Measurements from ENCODE around the gene SEC16A.

DNA sequence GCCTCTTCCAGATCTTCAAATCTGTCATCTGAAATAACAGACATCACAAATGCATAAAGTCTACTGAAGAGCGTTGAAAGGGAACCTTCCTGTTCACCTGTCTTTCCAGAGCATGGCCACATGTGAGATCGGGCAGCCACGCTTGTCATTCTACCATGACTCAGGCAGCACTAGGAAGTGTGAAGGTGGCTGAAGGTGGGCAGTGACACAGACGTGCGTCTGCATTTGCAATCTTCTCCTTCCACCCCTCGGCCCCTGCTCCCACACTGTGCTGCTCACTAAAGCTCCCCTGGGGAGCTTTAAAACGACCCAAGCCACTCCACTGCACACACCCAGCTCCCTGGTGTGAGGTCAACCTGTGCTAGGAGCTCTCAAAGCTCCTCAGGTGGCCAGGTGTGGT is 74.9 kb downstream of the SEC16A start:
- TF ChIP-seq, protein P1, sequence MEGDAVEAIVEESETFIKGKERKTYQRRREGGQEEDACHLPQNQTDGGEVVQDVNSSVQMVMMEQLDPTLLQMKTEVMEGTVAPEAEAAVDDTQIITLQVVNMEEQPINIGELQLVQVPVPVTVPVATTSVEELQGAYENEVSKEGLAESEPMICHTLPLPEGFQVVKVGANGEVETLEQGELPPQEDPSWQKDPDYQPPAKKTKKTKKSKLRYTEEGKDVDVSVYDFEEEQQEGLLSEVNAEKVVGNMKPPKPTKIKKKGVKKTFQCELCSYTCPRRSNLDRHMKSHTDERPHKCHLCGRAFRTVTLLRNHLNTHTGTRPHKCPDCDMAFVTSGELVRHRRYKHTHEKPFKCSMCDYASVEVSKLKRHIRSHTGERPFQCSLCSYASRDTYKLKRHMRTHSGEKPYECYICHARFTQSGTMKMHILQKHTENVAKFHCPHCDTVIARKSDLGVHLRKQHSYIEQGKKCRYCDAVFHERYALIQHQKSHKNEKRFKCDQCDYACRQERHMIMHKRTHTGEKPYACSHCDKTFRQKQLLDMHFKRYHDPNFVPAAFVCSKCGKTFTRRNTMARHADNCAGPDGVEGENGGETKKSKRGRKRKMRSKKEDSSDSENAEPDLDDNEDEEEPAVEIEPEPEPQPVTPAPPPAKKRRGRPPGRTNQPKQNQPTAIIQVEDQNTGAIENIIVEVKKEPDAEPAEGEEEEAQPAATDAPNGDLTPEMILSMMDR (IDR thresholded peaks at IDR 0.05; ENCODE audit: poor library complexity) = no peak
- TF ChIP-seq EZH2phosphoT487 (IDR thresholded peaks at IDR 0.05; ENCODE audit: low read depth, severe bottlenecking, unreplicated experiment) = no peak
